GM21825 (cell line): ENCODE data around the gene SLC5A6.
A peak's percentile ranks its signal among the peaks of the same experiment; 100 is the strongest.
"Not testable (repeated sequence)": the region's sequence is repeated elsewhere in the genome, so short reads cannot be mapped to it uniquely, and the experiment has no call there.

Experiments
- ATAC-seq: cut with Tn5 transposase; IDR thresholded peaks from one replicate; pipeline ENCODE4 v1.9.1; 2021; ENCODE audit warnings: mild to moderate bottlenecking, moderate library complexity; ENCODE audit not compliant: unreplicated experiment

Gene SLC5A6

DNA sequence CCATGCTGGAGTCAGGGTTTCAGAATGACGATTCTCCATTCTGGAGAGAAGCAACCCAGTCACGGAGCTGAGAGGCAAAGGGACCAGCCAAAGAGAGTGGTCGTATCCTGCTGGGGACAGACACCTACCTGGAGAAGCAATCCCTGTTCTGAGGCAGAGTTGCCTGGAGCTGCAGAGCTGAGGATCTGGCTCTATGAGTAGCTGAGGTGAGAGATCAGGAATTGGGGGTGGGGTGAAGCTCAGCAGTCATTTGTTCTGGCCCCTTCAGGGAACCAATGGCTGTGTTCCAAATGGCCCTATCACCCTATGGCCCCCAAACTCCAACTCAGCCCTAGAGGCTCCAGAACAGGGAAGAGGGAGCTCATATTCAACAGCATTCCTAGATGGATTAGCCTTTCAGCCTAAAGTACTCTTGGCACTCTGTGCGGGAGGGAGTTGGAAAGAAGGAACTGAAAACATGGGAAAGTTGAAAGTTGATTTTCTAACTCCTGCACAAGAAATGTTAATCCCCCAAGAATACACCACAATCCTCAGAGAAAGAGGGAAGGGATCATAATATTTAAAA lies 3.5 kb downstream of the SLC5A6 start:
- no peak for ATAC-seq

DNA sequence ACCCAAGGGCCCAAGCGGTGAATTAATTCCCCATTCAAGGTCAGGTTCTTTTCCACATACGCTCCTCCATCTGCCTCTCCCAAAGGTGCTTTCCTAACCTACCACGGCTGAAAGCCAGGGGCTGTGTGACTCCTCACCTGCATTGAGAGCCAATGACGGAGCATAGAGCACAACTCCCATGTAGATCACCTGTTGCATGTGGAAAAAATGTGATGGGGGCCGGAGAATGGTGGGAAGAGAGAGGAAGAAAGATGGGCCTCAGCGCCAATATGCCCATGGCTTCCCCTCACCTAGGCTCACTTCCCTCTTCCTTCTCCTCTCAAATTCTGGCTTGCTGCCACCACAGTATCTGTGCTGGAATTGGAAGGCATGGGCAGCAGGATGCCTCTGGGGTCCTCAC lies 5.7 kb downstream of the SLC5A6 start:
- no peak for ATAC-seq

DNA sequence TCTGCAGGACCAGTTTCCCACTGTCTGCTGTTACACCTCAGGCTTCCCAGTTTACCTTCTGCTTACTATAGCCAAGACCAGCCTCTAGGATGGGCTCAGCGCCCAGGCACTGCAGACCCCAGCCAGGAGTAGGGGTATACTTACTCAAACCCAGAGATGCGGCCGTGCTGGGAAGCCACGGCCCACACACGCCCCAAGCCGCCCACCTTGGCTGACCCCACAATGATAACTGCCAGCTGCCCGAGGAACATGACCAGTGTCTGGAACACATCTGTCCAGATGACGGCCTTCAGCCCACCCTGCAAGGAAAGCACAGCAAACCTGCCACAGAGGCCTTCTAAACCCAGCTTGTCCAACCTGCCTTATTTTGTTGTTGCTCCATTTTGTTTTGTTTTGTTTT lies 6.9 kb downstream of the SLC5A6 start:
- ATAC-seq, result no peak

- no peak for ATAC-seq
Measured at GRCh38 chr2:27204566-27204965, 7.5 kb downstream of the SLC5A6 start.

- no peak for ATAC-seq
Measured at GRCh38 chr2:27203741-27204140, 8.3 kb downstream of the SLC5A6 start.

DNA sequence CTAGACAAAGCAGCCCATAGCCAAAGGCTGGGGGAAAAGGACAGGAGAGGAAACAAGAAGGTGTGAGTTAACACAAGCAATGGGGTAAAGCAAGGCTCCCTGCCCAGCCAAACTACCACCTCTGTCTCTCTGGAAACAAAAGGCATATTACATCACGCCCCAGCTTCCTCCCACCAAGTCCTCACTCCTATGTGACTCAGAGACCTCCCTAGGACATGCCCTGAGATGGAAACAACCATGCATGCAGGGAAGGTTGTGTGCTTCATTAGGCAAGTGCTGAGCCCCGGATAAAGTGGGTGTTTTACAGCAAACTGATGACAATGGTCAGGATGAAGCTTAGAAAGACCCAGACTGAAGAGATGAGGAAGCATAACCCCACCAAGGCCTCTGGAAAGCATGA lies 9.2 kb downstream of the SLC5A6 start:
- ATAC-seq, result no peak

- no peak for ATAC-seq
Measured at GRCh38 chr2:27201675-27202074, 10.4 kb downstream of the SLC5A6 start.

- no peak for ATAC-seq
Measured at GRCh38 chr2:27199241-27199640, 12.8 kb downstream of the SLC5A6 start.

GRCh38 chr2:27198627-27199026 lies 13.4 kb downstream of the SLC5A6 start:
- no peak for ATAC-seq

DNA sequence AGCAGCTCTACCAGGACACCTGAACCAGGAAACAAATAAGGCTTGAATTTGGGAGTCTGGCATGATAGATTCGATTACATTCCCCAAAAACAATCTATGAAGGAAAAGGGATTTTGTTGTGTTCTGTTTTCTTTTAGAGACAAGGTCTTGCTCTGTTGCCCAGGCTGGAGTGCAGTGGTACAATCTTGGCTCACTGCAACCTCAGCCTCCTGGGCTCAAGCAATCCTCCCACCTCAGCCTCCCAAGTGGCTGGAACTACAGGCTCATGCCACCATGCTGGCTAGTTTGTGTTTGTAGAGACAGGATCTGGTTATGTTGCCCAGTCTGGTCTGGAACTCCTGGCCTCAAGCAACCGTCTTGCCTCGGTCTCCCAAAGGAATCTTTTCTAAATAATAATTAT lies 14.0 kb downstream of the SLC5A6 start:
- not testable (repeated sequence) for ATAC-seq

DNA sequence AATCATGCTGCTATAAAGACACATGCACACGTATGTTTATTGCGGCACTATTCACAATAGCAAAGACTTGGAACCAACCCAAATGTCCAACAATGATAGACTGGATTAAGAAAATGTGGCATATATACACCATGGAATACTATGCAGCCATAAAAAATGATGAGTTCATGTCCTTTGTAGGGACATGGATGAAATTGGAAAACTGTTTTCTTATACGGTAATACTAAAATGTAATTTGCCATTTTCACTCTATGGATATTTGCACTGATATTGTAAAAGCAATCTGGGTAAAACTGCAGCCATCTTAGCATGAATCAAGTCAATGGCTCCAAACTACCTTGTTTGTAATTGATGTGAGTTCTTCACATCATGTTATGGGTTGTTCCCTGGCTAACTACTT lies 16.3 kb downstream of the SLC5A6 start:
- ATAC-seq, result not testable (repeated sequence)

- no peak for ATAC-seq
Measured at GRCh38 chr2:27194538-27195354, 17.3 kb downstream of the SLC5A6 start.

GRCh38 chr2:27191070-27191829 lies 20.8 kb downstream of the SLC5A6 start:
- ATAC-seq, result peak; percentile 55

GRCh38 chr2:27189989-27190388 lies 22.1 kb downstream of the SLC5A6 start:
- no peak for ATAC-seq

- ATAC-seq, result no peak
Measured at GRCh38 chr2:27186613-27187345, 25.3 kb downstream of the SLC5A6 start.

GRCh38 chr2:27185331-27186026 lies 26.6 kb downstream of the SLC5A6 start:
- ATAC-seq, result no peak

DNA sequence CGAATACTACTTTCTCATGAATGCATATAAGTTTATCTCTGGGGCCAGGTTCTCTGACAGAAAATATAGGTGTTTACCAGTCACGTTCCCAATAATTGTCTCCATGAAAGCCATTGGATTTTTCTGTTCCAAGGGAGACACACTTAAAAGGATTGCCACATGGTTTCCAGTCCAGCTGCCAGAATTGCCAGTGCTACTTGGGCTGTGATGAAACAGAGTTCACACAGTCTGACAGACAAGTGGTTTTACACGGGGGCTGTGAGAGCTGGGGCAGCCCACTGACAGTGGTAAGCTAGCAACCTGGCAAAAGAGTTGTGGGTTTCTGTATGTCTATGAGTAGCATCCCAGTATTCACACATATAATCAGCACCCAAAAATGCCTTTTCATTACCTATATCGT lies 28.0 kb downstream of the SLC5A6 start:
- ATAC-seq, result no peak

GRCh38 chr2:27182346-27182745 lies 29.7 kb downstream of the SLC5A6 start:
- no peak for ATAC-seq

- ATAC-seq, result no peak
Measured at GRCh38 chr2:27179344-27180000, 32.6 kb downstream of the SLC5A6 start.

DNA sequence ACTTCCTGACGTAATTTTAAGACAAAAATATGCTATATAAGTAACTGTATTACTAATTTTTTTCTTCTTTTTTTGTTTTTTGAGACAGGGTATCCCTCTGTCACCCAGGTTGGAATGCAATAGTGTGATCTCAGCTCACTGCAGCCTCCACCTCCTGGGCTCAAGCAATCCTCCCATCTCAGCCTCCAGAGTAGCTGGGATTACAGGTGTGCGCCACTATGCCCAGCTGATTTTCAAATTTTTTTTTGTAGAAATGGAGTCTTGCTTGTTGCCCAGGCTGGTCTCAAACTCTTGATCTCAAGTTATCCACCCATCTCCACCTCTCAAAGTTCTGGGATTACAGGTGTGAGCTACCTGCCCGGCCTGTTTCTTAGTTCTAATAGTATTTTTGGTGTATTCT lies 33.6 kb downstream of the SLC5A6 start:
- no peak for ATAC-seq
